ENCODE measurements around the gene TMEM145. TPM values are rescaled to one million over a fixed set of nuclear protein-coding genes. Genes with fewer than 3 reads are reported as not detected.

Gene TMEM145
- total and polyA plus RNA-seq, 9 of the 15 experiments (the other 6 are each of a cell fraction or from before 2014, with no cell fraction given) = 0.80 to 5.5 (median 1.9) TPM; not detected in 3

DNA sequence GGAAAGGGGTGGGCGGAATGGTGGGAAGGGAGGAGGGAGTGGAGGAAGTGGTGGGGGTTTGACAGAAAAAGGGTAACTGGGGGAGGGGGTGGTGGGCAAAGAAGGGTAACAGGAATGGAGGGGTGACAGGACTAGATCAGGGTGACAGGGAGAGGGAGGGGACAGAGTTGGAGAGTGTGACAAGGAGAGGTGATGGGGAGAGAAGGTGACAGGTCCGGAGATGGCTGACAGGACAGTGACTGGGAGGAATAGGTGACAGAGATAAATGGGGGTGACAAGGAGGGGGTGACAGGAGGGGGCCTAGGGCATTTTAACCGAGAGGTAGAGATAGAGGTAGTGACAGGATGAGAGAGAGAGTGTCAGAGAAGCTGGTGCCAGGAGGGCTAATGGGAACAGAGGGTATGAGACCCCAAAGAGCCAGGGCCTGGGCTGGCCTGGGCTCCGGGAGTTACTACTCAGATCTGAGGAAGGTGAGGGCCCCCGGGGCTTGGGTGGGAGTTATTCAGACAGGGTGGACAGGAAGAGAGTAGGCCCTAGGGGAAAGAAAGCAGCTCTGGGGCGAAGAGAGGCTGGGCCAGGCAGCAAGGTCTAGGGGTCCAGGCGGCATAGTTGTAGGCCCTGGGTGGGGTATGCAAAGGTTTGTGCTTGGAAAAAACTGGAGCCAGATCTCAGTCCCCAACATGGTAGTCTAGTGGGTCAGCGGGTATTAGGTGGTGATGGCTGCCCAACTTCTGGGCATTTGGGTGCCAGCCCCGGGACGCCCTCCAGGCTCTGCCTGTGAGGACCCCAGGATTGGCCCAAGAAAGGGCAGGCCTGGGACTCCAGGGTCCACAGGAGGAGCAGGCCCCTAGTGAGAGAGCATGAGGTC, 43.4 kb upstream of the TMEM145 start:
- WGBS (ENCODE audit: insufficient coverage, low coverage, missing lambda C conversion rate) = 6% methylated on average over 7 of the region's 10 CpGs
- peaks cover 17 to 56% of the 10 kb centered on the region in 2 experiments for H3K4me1 ChIP-seq (replicated peaks in 1 of 2; ENCODE audit: control insufficient read depth in 2 of 2, insufficient read depth in 2 of 2, low read length in 2 of 2)
- H3K9me3 ChIP-seq (replicated peaks; ENCODE audit: control insufficient read depth, insufficient read depth, low read depth, low read length) = no peaks in the 10 kb centered on the region
- in situ Hi-C loops (cut with MboI) = no loop called here
- intact Hi-C loops (cut with micrococcal nuclease) = loop anchor here (2.0 kb wide), 1 partner anchor 15 kb away; the partner anchor contains the start of gene ERF
- H4K20me1 ChIP-seq (replicated peaks; ENCODE audit: control insufficient read depth, insufficient read depth, low read length) = no peaks in the 10 kb centered on the region
- DNase-seq (ENCODE audit: extremely low read depth in 1 of 4, low spot score in 3 of 4) = peak in 1 of 4 experiments; percentile 39
- CTCF ChIA-PET (ENCODE audit: low intra/inter-chr PET ratio) = no interaction called here
- peak overlapping the region; percentile 53 for H2AFZ ChIP-seq (ENCODE audit: low read depth, low read length)
- peak overlapping the region; percentile 54 for H3K4me3 ChIP-seq
- H3K27ac ChIP-seq (ENCODE audit: extremely low read depth, low read depth, low read length) = peak overlapping the region; percentile 91
- peak overlapping the region; percentile 96 for H3K4me2 ChIP-seq (ENCODE audit: insufficient read depth, low read length)
- no peaks in the 10 kb centered on the region for H3K27me3 ChIP-seq (ENCODE audit: control insufficient read depth in 2 of 2, insufficient read depth in 2 of 2, low read length in 2 of 2)
- peak overlapping the region; percentile 97 to 99 for H3K9ac ChIP-seq (ENCODE audit: insufficient read depth in 1 of 2, low read depth in 2 of 2, low read length in 2 of 2)
- H3K9me1 ChIP-seq (ENCODE audit: control insufficient read depth, insufficient read depth, low read length) = no peaks in the 10 kb centered on the region
- TSS peak; percentile 37 for BruUV-seq (replicated peaks)
- ATAC-seq = no peak
- FAIRE-seq = peak; percentile 29
- peaks cover 37% of the 10 kb centered on the region for H3K36me3 ChIP-seq (ENCODE audit: control insufficient read depth, insufficient read depth, low read length)
- POLR2A ChIA-PET = interaction anchor here (0.6 to 2.9 kb wide), 11 partner anchors 10 to 1399 kb away, joined by 3 to 16 read pairs (median 4); no protein-coding TSS in a partner anchor
- H3K79me2 ChIP-seq (ENCODE audit: control insufficient read depth, insufficient read depth, low read length) = peaks cover 27% of the 10 kb centered on the region
- TF ChIP-seq KLF1 (tag; IDR thresholded peaks at IDR 0.05) (no peak), POLR2H (tag; IDR thresholded peaks at IDR 0.05; ENCODE audit: low read depth) (no peak), POLR2B (IDR thresholded peaks at IDR 0.05; ENCODE audit: low read depth, partially characterized antibody) (peak; percentile 41), ZNF583 (CRISPR knock-in tag; IDR thresholded peaks at IDR 0.05) (no peak), GTF2E2 (tag; IDR thresholded peaks at IDR 0.05) (0 out of 2 replicates have a peak, but pooled peaks have one; percentile 47), SAP30 (IDR thresholded peaks at IDR 0.05; ENCODE audit: borderline replicate concordance, insufficient read depth, low read depth, low read length, poor library complexity, severe bottlenecking) (peak; percentile 40), ZFP1 (CRISPR knock-in tag; IDR thresholded peaks at IDR 0.05) (no peak)
- TF ChIP-seq, protein P1, sequence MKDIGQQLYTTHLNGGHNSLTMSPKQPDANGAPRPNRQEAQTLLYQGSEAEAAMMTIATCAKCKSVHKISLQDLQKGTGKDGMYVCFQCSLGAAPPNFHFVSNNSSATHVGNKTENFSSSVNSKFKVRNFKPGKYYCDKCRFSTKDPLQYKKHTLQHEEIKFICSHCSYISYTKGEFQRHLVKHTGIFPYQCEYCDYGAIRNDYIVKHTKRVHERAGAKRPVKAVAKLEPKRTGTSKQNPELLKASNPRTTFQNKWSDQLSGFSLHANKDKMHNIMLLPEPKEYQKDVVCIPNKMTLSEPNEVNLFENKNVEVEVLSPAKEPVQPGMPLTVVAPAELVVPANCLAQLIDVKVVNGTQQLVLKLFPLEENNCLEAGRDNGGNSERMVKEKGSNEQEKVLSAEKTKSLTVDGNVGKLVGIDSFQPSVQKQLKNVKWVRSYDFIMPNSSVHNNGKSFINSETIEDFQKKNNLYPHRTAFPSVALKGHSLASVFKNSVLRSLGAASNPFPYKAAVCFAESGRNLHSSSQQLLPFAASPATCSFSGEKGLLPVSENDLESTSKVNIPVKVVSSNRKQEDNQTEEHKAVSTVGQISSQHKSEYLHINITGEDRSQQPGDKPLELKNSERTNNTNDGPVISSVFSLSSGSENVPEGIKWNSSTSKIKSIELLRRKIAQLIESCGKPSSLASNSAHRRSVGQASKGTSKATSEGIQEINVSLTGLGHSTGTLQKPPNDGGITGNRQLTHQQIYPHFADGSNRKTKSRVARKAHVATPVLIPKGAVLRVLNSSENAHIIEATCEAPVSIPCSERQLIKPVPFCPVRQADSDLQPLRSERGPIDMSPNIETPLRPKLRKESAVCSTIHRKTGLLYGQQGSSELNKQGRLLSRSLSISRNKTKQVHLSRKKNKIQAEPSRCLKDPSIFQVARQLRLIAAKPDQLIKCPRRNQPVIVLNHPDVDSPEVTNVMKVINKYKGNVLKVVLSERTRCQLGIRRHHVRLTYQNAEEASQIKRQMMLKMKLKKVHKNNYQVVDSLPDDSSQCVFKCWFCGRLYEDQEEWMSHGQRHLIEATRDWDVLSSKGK (CRISPR knock-in tag; IDR thresholded peaks at IDR 0.05) = no peak
- TF ChIP-seq, protein P2, sequence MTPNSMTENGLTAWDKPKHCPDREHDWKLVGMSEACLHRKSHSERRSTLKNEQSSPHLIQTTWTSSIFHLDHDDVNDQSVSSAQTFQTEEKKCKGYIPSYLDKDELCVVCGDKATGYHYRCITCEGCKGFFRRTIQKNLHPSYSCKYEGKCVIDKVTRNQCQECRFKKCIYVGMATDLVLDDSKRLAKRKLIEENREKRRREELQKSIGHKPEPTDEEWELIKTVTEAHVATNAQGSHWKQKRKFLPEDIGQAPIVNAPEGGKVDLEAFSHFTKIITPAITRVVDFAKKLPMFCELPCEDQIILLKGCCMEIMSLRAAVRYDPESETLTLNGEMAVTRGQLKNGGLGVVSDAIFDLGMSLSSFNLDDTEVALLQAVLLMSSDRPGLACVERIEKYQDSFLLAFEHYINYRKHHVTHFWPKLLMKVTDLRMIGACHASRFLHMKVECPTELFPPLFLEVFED (CRISPR knock-in tag; conservative IDR thresholded peaks at IDR 0.05) = peak; percentile 93
- TF ChIP-seq, protein P3, sequence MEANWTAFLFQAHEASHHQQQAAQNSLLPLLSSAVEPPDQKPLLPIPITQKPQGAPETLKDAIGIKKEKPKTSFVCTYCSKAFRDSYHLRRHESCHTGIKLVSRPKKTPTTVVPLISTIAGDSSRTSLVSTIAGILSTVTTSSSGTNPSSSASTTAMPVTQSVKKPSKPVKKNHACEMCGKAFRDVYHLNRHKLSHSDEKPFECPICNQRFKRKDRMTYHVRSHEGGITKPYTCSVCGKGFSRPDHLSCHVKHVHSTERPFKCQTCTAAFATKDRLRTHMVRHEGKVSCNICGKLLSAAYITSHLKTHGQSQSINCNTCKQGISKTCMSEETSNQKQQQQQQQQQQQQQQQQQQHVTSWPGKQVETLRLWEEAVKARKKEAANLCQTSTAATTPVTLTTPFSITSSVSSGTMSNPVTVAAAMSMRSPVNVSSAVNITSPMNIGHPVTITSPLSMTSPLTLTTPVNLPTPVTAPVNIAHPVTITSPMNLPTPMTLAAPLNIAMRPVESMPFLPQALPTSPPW (CRISPR knock-in tag; IDR thresholded peaks at IDR 0.05) = 0 out of 2 replicates have a peak, but pooled peaks have one; percentile 23
- TF ChIP-seq, protein P4, sequence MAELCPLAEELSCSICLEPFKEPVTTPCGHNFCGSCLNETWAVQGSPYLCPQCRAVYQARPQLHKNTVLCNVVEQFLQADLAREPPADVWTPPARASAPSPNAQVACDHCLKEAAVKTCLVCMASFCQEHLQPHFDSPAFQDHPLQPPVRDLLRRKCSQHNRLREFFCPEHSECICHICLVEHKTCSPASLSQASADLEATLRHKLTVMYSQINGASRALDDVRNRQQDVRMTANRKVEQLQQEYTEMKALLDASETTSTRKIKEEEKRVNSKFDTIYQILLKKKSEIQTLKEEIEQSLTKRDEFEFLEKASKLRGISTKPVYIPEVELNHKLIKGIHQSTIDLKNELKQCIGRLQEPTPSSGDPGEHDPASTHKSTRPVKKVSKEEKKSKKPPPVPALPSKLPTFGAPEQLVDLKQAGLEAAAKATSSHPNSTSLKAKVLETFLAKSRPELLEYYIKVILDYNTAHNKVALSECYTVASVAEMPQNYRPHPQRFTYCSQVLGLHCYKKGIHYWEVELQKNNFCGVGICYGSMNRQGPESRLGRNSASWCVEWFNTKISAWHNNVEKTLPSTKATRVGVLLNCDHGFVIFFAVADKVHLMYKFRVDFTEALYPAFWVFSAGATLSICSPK (IDR thresholded peaks at IDR 0.05; ENCODE audit: borderline replicate concordance) = 0 out of 2 replicates have a peak, but pooled peaks have one; percentile 37

Measured in K562 (cell line).